GM19240 (cell line): ENCODE data around the gene ZNF611.
"Not testable (repeated sequence)": the region's sequence is repeated elsewhere in the genome, so short reads cannot be mapped to it uniquely, and the experiment has no call there.

Source experiments
- DNase-seq: peaks from one replicate; pipeline ENCODE4 v3.0.0; 2011; ENCODE audit warnings: low spot score; ENCODE audit not compliant: insufficient read length

ZNF611 gene

DNA sequence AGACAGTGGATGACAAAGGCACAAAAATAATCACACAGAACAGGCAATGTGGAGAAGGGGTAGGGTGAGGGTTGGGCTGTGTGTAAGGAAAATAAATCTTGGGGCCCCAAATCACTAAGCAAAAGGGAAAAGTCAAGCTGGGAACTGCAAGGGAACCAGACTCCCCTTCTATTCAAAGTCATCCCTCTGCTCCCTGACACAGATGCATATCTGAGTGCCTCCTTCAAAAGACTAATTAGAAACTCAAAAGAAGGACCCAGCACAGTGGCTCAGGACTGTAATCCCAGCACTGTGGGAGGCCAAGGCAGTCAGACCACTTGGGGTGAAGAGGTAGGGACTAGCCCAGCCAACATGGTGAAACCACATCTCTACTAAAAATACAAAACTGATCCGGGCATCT, 18.3 kb downstream of the ZNF611 start:
- no peak for DNase-seq

DNA sequence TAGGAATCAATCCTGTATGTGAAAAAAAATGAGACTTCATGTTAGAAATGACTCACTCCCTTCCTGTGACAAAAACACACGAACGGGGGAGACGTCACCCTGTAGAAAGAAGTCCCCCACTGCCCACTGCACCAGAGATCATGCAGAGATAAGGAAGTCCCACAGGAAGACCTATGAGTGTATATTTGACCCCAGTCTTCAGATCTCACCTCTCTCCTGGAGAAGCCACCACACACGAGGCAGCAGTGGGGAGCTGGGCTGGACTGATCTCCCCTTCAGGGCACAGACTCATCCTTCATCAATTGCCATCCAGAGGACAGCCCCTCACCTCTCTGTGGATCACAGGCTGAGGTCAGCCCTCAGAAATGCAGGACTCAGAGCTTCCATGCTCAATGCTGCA, 18.9 kb downstream of the ZNF611 start:
- not testable (repeated sequence) for DNase-seq

DNA sequence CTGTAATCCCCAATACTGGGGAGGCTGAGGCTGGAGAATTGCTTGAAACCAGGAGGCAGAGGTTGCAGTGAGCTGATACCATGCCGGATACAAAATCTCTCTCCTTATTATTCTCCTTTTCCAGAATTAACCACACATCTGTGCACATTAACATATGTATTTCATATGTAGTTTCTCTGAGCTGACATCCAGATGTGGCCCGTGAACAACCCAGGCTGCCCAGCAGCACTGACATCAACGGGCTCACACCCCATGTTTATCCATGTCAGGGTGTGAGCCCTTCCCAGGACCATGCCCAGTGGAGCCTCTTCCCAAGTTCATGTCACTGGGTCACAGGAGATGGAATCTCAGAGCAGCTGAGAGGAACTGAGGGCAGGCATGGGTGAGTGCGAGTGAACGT, 19.5 kb downstream of the ZNF611 start:
- DNase-seq = not testable (repeated sequence)

DNA sequence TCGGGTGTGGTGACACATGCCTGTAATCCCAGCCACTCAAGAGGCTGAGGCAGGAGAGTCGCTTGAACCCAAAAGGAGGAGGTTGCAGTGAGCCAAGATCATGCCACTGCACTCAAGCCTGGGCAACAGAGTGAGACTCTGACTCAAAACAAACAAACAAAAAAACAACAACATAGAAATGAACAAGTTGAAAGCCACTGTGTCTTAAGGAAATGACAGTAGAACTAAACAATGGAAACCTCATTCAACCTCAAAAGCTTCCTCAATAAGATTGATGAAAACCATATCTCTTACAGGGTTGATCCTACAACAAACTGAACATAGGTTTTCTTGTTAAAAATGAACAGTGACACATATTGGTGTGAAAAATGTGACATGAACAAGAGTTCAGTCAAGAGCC, 21.8 kb downstream of the ZNF611 start:
- DNase-seq = not testable (repeated sequence)

DNA sequence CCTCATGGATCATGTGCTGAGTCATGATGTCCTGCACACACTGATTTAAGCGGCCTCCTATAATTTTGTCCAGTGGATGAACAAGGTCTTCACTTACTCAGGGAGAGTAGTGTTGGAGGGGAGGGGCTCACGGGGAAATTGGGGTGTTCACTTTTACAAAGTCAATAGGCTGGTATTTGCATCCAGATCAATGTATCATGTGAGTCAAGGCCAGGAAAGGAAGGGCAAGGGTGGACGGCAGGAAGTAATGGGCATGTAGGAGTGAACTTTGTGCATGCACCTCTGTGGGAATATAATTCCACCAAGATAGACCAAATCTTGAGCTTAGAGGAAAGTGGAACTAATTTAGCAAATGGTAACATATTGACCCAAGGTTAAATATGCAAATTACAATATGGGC, 23.2 kb downstream of the ZNF611 start:
- DNase-seq = not testable (repeated sequence)

DNA sequence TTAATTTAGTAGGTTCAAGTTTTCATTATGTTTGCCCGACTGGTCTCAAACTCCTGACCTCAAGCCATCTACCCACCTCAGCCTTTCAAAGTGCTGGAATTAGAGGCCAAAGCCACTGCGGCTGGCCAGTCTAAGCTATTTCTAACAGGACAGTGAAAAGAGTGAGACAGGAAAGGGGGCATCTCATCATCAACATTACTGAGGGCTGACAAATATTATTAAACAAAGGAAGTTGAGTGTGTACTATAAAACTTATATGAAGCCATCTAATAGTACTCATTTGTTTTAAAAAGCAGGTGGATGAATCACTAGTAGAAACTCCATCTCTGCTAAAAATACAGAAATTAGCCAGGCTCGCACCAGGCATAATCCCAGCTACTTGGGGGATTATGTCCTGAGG, 24.3 kb downstream of the ZNF611 start:
- no peak for DNase-seq

DNA sequence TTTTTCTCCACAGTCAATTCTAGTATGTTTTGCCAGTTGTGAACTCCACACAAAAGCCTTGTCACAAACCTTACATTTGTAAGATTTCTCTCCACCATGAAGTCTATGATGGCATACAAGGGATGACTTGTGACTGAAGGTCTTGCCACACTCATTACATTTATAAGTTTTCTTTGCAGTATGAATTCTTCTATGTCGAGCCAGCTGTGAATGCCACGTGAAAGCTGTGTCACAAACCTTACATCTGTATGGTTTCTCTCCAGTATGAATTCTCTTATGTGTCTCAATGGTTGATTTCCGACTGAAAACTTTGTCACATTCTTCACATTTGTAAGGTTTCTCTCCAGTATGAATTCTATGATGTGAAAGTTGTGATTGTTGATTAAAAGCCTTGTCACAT, 29.2 kb downstream of the ZNF611 start:
- DNase-seq = not testable (repeated sequence)

DNA sequence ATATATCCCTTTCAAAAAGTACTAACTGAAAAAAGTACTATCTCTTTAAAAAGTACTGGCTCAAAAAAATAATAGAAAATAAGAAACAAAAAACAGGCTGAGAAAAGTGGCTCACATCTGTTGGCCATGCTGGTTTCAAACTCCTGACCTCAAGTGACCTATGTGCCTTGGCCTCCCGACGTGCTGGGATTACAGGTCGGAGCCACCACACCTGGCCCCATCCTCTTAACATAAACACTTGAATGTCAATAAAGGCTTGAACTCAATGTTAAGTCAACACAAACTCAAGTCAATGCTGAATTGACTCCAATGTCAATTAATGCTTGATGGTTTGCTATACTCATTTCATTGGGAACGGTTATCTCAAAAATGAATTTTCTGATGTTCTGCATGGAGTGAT, 30.9 kb downstream of the ZNF611 start:
- no peak for DNase-seq

DNA sequence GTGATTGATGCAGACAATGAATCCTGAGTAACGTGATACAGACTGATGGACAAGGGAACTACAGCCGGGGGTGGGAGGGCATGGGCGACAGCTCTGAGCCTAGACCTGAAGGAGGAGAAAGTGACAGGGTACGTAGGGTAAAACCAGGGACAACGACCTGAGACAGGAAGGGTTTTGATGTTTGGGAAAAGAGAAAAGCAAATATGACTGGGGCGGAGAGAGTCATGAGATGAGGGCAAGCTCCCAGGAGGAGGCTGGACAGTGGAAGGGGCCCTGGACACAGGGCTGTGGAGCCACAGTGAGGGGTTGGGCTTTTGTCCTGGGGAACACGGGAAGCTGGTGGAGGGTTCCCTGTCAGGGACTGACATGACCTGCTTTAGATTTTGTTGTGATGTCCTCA, 34.2 kb downstream of the ZNF611 start:
- no peak for DNase-seq

DNA sequence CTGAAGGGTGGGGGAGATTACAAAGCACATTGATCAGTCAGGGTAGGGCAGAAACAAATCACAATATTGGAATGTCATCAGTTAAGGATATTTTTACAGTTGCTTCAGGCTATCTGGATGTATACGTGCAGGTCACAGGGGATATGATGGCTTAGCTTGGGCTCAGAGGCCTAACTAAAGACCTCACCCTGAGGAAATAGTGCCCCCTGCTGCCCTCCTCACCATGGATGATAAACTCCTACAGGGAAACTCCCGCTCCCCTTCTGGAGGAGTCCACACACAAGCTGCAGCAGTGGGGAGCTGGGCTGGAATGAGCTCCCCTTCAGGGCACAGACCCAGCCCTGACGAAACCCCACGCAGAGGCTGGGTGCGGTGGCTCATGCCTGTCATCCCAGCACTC, 35.3 kb downstream of the ZNF611 start:
- not testable (repeated sequence) for DNase-seq

DNA sequence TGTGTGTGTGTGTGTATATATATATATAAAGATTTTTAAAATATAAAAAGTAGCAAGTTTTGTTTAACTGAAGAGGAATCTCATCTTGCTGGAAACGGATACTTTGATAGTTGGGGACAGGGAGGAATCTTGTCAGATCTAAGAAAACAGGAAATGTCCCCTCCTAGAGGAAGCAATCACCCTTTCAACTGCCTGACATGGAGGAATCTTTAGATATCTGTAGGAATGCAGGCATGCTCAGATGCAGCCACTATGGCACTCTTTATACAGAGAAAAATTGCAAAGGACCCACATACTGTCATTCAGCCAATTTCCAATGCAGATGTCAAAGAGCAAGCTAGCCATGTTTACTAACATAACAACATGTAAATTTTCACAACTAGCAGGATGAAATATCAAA, 38.8 kb downstream of the ZNF611 start:
- DNase-seq = no peak

DNA sequence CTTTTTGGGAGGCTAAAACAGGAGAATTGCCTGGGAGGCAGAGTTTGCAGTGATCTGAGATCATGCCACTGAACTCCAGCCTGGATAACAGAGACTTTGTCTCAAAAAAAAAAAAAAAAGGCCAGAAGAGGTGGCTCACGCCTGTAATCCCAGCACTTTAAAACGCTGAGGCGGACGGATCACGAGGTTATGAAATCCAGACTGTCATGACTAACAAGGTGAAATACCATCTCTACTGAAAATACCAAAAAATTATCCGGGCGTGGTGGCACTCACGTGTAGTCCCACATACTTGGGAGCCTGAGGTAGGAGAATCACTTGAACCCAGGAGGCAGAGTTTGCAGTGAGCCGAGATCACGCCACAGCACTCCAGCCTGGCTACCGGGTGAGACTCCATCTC, 39.9 kb downstream of the ZNF611 start:
- DNase-seq = no peak

DNA sequence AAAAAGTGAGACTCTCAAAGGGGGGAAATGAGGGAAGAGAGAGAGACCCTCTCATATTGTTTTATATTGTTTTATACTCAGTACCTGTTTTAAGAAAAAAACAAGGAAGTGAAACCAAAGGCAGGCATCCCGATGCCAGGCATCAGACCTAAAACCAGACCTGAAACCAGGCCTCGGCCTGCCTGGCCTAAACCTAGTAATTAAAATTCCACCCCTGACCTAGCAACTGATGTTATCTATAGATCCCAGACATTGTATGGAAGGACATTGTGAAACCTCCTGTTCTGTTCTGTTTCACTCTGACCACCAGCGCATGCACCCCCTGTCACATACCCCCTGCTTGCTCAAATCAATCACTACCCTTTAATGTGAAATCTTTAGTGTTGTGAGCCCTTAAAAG, 40.6 kb downstream of the ZNF611 start:
- not testable (repeated sequence) for DNase-seq

DNA sequence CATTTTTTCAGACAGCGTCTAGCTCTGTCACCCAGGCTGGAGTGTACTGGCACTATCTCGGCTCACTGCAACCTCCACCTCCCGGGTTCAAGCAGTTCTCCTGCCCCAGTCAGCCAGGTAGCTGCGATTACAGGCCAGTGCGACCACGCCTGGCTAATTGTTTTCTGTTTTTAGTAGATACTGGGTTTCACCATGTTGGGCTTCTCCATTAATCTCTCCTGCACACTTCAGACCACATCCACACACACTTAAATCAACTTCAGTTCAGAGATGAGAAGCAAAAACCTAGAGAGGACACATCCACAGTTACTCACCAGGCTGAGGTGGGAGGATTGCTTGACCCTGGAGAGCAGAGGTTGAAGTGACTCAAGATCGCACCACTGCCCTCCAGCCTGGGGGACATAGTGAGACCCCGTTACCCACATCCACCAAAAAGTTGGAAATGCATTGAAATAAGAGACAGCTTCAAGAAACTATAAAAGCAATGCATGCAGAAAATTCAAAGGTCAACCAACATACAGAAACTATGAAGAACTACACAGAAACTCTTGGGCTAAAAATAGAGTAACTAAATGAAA, 42.3 kb downstream of the ZNF611 start:
- DNase-seq = no peak

DNA sequence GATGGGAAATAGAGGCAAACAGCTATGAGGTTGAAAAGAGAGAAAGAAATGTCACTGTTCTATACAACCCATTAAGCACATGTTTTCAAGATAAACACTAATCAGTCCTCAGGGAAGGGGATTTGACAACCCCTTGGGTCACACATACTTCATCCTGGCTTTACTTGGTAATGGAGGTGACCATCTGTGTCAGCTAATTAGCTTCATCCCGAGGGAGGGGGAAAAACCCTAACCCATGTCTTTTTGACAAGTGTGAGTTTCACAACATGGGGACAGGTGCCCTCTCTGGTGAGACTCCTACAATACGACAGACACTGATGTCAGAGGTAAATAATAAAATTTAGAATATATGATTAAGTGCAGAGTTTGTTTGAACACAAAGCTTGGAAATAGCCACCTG, 43.1 kb downstream of the ZNF611 start:
- no peak for DNase-seq

DNA sequence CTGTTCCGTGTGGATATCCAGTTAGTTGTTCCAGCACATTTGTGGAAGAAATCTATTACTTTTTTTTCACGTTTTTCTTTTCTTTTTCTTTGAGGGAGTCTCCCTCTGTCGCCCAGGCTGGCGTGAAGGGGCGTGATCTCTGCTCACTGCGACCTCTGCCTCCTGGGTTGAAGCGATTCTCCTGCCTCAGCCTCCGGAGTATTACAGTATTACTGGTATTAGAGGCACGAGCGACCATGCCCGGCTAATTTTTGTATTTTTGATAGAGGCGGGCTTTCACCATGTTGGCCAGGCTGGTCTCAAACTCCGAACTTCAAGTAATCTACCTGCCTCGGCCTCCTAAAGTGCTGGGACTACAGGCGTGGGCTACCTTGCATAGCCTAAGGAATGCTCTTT, 43.6 kb downstream of the ZNF611 start:
- no peak for DNase-seq

DNA sequence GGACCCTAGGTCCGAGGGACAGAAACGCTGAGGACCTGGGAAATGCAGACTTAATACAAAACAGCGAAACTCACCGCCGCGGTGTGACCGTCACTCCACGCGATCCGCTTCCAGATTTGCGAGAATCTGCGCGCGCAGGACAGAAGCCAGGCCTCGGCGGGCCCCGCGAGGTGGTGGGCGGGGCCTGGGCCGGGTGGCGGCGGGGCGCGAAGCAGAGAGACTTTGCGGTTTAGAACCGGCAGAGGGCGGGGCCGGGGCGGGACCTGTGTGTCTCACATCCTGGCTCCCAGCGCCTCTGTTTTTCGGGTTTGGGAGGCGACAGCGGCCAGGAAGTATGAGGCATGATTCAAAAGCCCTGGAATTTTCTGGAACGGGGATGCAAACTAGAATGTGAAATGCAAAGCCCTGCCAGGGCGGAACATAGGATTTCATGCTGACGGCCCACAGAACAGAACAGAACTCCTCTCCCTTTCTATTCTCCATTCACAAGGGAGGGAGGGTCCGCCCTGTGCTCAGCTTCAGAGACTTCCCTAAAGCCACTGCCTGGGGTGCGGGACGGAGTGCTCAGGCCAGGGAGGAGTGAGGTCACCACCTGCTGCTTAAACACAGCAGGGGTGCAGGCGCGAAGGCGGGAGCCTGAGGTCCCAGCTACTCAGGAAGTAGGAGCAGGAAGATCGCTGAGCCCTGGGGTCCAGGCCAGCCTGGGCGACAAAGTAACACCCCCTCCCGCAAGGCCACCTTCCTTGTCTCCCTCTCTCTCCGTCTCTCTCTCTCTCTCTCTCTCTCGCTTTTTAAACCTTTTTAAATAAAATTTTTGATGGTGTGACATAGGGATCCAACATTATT, 44.3 kb downstream of the ZNF611 start:
- peak; percentile 72 for DNase-seq

DNA sequence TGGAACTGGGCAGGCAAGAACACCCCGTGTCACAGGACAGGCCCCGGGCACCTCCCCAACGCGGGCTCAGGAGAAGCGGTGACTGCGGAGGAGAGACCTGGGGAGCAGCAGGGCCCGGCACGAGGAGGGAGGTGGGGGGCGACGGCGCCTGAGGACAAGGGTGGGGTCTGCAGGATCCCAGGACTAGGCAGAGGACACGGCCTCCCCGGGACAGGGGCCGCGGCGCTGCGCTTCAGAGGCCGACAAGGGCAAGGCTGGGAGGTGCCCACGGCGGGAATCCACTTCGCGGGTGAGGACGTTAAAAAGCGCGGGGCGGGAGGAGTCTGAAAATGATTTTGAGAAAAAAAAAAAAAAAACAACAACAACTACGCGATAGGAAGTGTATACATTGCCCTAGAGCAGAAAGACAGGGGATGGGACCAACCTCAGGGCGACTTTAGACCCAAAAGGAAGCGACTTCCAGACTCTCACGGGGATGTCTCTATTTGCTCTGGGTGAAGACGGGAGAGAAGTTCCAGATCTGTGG, 44.9 kb downstream of the ZNF611 start:
- peak; percentile 2 for DNase-seq

DNA sequence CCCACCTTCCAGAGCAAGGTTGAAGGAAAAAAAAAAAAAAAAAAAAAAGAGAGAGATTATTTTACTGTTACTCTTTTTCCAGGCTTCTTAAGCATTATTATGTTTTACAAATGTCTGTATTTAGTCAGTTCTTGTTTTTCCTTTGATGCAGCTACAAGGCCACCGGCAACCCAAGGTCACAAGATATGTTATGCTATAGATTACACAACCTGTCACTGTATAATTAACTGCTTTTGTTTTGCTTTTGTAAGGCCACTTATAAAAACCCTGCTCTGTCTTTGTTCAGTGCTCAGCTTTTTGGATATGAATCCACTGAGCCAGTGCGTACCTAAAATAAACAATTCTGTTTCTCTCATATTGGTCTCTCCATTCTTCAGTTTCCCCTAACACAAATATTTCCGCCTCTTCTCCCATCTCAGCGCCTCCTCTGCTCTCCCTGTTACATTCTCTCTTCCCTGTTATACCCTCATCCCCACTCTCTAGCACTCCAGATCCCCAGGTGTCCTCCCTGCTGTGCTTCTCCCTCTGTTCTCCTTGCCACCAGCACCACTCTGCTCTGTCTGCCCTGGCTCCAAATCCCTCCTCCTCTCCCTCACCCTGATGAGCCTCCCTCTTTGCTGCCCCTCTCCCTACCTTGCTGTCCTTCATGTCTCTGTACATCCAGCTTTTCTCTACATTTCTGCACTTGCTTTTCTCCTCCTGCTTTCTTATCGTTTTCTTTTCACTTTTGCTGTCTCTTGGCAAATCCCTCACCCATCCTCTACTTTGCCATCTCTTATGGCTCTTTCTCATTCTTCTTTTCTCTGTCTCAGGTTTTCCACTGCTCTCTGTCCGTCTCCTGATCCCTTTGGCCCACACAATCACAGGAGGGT, 45.7 kb downstream of the ZNF611 start:
- not testable (repeated sequence) for DNase-seq

DNA sequence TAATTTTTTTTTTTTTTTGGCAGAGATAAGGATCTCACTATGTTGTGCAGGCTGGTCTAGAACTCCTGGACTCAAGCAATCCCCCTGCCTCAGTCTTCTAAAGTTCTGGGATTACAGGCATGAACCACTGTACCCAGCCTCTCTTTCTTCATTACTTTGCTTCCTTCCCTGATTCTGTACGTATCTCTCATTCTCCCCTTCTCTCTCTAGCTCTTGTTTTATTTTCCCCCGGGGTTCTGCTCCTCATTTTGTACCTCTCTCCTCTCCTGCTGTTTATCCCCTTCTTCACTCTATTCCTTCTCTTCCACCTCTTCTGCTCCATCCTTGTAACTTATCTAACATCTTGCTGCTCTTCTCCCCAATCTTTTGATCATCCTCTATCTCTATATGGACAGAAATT, 46.5 kb downstream of the ZNF611 start:
- DNase-seq = no peak

DNA sequence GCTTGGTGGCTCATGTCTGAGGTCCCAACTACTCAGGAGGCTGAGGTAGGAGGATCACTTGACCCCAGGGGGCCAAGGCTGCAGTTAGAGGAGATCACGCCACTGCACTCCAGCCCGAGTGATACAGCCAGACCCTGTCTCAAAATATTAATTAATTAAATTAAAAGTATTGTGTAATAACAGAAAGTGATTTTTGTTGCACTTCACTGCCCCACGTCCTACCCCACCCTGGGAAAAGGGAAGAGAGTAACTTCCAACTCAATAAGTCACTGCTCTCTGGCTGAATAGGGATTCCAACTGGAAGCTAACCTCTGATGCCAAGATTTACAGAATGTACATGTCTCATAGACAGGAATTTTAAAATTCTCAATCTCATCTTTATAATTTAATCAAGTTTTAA, 47.2 kb downstream of the ZNF611 start:
- DNase-seq = no peak

DNA sequence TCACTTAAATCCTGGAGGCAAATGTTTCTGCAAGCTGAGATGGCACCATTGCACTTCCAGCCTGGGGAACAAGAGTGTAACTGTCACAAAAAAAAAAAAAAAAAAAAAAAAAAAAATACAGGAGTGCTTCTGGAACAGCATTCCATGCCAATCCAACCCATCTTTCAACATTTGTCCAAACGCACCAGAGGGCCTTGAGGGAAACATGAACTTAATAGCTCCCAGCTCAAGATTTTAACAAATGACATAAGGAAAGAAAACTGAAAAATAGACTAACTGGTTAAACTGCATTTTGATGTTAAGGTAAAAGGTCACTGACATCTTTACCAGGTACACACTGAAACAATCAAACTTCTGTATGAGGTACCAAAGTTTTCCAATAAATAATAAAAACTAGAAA, 49.0 kb downstream of the ZNF611 start:
- no peak for DNase-seq
